Spleen (tissue), 11 donors: ENCODE data around the gene TENM3. TPM values are rescaled to one million over a fixed set of nuclear protein-coding genes. Genes with fewer than 3 reads are reported as not detected.

ENCODE experiments used
- DNase-seq: peaks from one replicate; pipeline ENCODE4 v3.0.0-alpha.2; 2020
- H3K27ac ChIP-seq, 8 donors: fragments of 200-600 bp; sonication (generic) in 7 of 8; 1 replicate in 4 of 8; 2 replicates in 4 of 8; pipeline versions ENCODE4 v1.5.0 to v1.8.0; 2016 to 2021; ENCODE audit warnings: inconsistent platforms in 4 of 8, mild to moderate bottlenecking in 4 of 8, moderate library complexity in 1 of 8
- H3K27me3 ChIP-seq, 7 donors: fragments of 200-600 bp; sonication (generic) in 6 of 7; replicated peaks in 1 of 7; 1 replicate in 4 of 7; 2 replicates in 3 of 7; pipeline versions ENCODE4 v1.5.0 to v1.8.0; 2016 to 2021; ENCODE audit warnings: inconsistent platforms in 3 of 7, mild to moderate bottlenecking in 1 of 7
- H3K36me3 ChIP-seq, 6 donors: fragments of 200-600 bp; sonication (generic) in 5 of 6; 1 replicate in 4 of 6; 2 replicates in 2 of 6; pipeline versions ENCODE4 v1.5.0 to v1.8.0; 2016 to 2021; ENCODE audit warnings: inconsistent platforms in 2 of 6
- H3K4me1 ChIP-seq, 6 donors: fragments of 200-600 bp; sonication (generic) in 5 of 6; 1 replicate in 3 of 6; 2 replicates in 3 of 6; pipeline versions ENCODE4 v1.5.0 to v1.8.0; 2016 to 2021; ENCODE audit warnings: inconsistent platforms in 3 of 6
- H3K4me3 ChIP-seq, 8 donors: fragments of 200-600 bp; sonication (generic) in 7 of 8; 1 replicate in 4 of 8; 2 replicates in 4 of 8; pipeline versions ENCODE4 v1.5.0 to v1.8.0; 2016 to 2021; ENCODE audit warnings: inconsistent platforms in 4 of 8, mild to moderate bottlenecking in 4 of 8, moderate library complexity in 2 of 8
- H3K9me3 ChIP-seq, 8 donors: fragments of 200-600 bp; sonication (generic) in 7 of 8; 1 replicate in 4 of 8; 2 replicates in 4 of 8; pipeline versions ENCODE4 v1.5.0 to v1.8.0; 2016 to 2021; ENCODE audit warnings: inconsistent platforms in 4 of 8
- CTCF ChIP-seq, 11 experiments: fragments of 200-600 bp in 7 of 11; fragments of 450-650 bp in 4 of 11; sonication (generic) in 4 of 11; IDR thresholded peaks in 8 of 11; conservative IDR thresholded peaks in 3 of 11; 1 replicate in 7 of 11; 2 replicates in 4 of 11; pipeline versions ENCODE4 v1.4.0 to v1.8.0; 2016 to 2021; ENCODE audit warnings: antibody characterized with exemption in 11 of 11, inconsistent platforms in 4 of 11, mild to moderate bottlenecking in 1 of 11
- POLR2A ChIP-seq, 3 donors: fragments of 450-650 bp; IDR thresholded peaks; one replicate each; pipeline ENCODE4 v1.5.1; 2017; ENCODE audit warnings: antibody characterized with exemption in 3 of 3, mild to moderate bottlenecking in 1 of 3
- POLR2AphosphoS5 ChIP-seq, 3 donors: sonication (generic); formaldehyde crosslinking; IDR thresholded peaks; one replicate each; pipeline ENCODE4 v1.5.1; 2017; ENCODE audit warnings: antibody characterized with exemption in 3 of 3
- WGBS, 5 donors: extraction: QIAGEN DNeasy Blood & Tissue Kit in 3 of 5; methylation state at CpG; one replicate each; pipeline versions ENCODE4 v1.1.5 to v1.1.7; 2013 to 2018; 5-methylcytosine and 5-hydroxymethylcytosine counted together
- intact Hi-C: fragments of 100-400 bp; cut with DNase I; formaldehyde crosslinking; loops from one replicate; pipeline ENCODE4 v1.15.0; 2023; ENCODE audit warnings: low total_unique reads
- polyA plus RNA-seq, 3 donors: library from polyadenylated mRNA; stranded (reverse); fragments of 200-250 nt; gene quantifications; one replicate each; pipeline ENCODE4 v1.2.1, GENCODE V29; 2013
- total RNA-seq, 7 donors: library from RNA; depleted of rRNA in 3 of 7; stranded (reverse); fragments of >200 nt in 3 of 7; fragmentation: NEBNext Ultra II Directional in 4 of 7; extraction: Animal tissue kit (Norgen Biotek cat#: 25700) in 4 of 7; gene quantifications; one replicate each; pipeline versions ENCODE4 v1.1.0 to v1.2.1, GENCODE V29; 2016 to 2021
- donor health status: healthy with polysubstance abuse.
- donor health status: DM: no; HTN: no; CAD: no; lungs with moderate emphysema.
- donor health status: DM: no; HTN: no; CAD: no.
- donor health status: Bipolar disorder and iron deficiency.
- donor health status: healthy.
- donor health status: DM: no; HTN: no; CAD: no.
- donor health status: DM: yes; HTN: yes; CAD: no.

Gene TENM3
- total and polyA plus RNA-seq, 10 donors = 0.37 to 45.6 (median 17.7) TPM

DNA sequence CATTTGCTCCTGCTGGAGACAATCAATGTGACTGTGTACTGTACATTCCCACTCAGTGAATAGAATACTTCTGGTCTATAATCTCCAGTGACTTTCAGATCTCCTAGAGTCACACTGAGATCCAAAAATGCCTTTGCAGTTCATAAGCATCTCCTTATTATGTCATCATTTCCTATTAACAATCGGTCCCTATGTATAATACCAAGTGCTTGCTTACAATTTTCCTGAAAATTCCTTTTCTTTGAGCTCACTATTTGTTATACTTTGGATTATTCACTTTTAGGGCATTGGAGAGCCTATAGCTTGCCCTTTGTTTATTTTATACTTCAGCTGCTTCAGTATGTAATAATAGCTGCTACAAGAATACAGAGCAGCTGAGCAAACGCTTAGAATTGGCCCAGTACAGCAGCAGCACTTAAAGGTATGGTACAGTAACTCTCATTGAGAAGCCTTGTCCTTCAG lies 361.0 kb downstream of the TENM3 start:
- DNase-seq = no peak
- TF ChIP-seq POLR2A (IDR thresholded peaks at IDR 0.05) (no peak), CTCF (IDR thresholded peaks at IDR 0.05 in 8 of 11, conservative IDR thresholded peaks at IDR 0.05 in 3 of 11) (no peak)
- Histone ChIP-seq H3K4me3 (no peak overlapping the region), H3K36me3 (no peaks in the 10 kb centered on the region), H3K9me3 (no peaks in the 10 kb centered on the region), H3K4me1 (no peaks in the 10 kb centered on the region), H3K27ac (no peak overlapping the region), H3K27me3 (no peaks in the 10 kb centered on the region)
- 29 to 83% (median 76%) methylated on average over 2 of the region's 2 CpGs for whole genome bisulfite sequencing, 5 donors
- intact Hi-C loops = no loop called here

DNA sequence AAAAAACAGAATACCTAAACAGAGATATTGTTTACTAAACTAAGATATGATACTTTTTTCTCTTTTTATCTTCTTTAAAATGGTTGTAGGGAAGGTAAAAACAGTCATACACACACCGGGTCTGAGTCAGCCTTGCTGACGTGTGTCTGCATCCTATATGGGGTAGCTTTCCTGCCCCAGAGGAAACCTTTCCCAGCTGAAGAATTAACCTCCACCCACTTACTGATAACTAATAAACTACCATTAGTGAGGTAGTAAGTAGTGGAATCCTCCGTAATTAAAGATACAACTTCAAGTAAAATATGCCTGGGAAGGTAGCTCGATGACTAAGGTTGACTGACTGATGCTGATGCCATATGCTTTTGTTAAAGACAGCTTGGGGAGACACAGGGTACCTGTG lies 361.8 kb downstream of the TENM3 start:
- Histone ChIP-seq H3K27ac (no peak overlapping the region), H3K36me3 (no peaks in the 10 kb centered on the region), H3K4me3 (no peak overlapping the region), H3K4me1 (no peaks in the 10 kb centered on the region), H3K9me3 (no peaks in the 10 kb centered on the region), H3K27me3 (no peaks in the 10 kb centered on the region)
- intact Hi-C loops = no loop called here
- no peak for TF ChIP-seq POLR2AphosphoS5 (IDR thresholded peaks at IDR 0.05)
- no peak for TF ChIP-seq CTCF (IDR thresholded peaks at IDR 0.05 in 8 of 11, conservative IDR thresholded peaks at IDR 0.05 in 3 of 11)
- no peak for TF ChIP-seq POLR2A (IDR thresholded peaks at IDR 0.05)
- DNase-seq = no peak
- 72 to 90% (median 87%) methylated on average over 4 of the region's 4 CpGs for WGBS, 5 donors

DNA sequence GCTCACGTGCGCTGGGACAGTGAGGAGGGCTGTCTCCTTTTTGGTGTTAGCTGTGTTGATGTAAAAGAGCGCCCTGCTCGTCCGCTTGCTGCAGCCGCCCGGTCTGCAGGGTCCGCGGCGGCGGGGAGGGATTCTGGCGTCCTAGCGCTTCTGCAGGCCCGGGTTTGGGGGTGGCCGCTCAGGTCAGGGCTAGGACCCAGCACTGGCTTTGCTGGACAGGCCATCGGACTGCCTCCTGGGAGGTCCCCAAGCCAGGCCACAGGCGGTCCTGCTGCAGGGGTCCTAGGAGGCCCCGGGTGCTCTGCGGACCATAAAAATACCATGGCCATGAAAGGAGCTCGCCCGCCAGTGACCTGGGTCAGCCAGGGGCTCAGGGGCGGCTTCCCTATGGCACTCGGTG lies 365.3 kb downstream of the TENM3 start:
- H3K4me1 ChIP-seq = no peaks in the 10 kb centered on the region
- no peaks in the 10 kb centered on the region for H3K36me3 ChIP-seq
- no peak overlapping the region for H3K27ac ChIP-seq
- H3K9me3 ChIP-seq = no peaks in the 10 kb centered on the region
- no peaks in the 10 kb centered on the region for H3K27me3 ChIP-seq
- intact Hi-C loops = no loop called here
- no peak for TF ChIP-seq POLR2AphosphoS5 (IDR thresholded peaks at IDR 0.05)
- no peak for TF ChIP-seq CTCF (IDR thresholded peaks at IDR 0.05 in 8 of 11, conservative IDR thresholded peaks at IDR 0.05 in 3 of 11)
- no peak for TF ChIP-seq POLR2A (IDR thresholded peaks at IDR 0.05)
- no peak overlapping the region for H3K4me3 ChIP-seq
- no peak for DNase-seq
- WGBS, 5 donors = 93 to 96% (median 94%) methylated on average over 14 to 23 of the region's 23 CpGs

DNA sequence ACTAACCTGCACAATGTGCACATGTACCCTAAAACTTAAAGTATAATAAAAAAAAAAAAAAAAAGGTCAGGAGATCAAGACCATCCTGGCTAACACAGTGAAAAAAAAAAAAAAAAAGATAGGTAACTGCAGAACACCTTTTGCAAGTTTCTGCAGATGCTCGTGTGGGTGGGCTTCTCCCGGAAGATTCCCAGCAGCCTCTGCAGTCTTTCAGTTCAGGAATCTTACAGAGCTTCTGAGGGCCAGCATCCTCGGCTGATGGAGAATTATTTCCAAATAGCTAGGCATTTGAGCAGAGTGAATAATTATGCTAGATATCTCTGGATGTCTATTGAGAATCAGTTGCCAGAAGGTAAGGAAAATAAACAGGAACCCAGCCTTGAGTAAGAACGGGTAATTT lies 373.3 kb downstream of the TENM3 start:
- 74 to 92% (median 83%) methylated on average over 4 of the region's 4 CpGs for WGBS, 5 donors
- H3K27me3 ChIP-seq = no peaks in the 10 kb centered on the region
- no peaks in the 10 kb centered on the region for H3K36me3 ChIP-seq
- TF ChIP-seq POLR2AphosphoS5 (IDR thresholded peaks at IDR 0.05) = no peak
- no peak for TF ChIP-seq CTCF (IDR thresholded peaks at IDR 0.05 in 8 of 11, conservative IDR thresholded peaks at IDR 0.05 in 3 of 11)
- TF ChIP-seq POLR2A (IDR thresholded peaks at IDR 0.05) = no peak
- no peak overlapping the region for H3K4me3 ChIP-seq
- intact Hi-C loops = no loop called here
- H3K4me1 ChIP-seq = no peaks in the 10 kb centered on the region
- no peak for DNase-seq
- no peak overlapping the region for H3K27ac ChIP-seq
- H3K9me3 ChIP-seq = no peaks in the 10 kb centered on the region
